ENCODE data around the gene CCDC188. TPM values are rescaled to one million over a fixed set of nuclear protein-coding genes. Genes with fewer than 3 reads are reported as not detected.

Gene CCDC188
- polyA plus RNA-seq, 1 experiment: 6.5 TPM

DNA sequence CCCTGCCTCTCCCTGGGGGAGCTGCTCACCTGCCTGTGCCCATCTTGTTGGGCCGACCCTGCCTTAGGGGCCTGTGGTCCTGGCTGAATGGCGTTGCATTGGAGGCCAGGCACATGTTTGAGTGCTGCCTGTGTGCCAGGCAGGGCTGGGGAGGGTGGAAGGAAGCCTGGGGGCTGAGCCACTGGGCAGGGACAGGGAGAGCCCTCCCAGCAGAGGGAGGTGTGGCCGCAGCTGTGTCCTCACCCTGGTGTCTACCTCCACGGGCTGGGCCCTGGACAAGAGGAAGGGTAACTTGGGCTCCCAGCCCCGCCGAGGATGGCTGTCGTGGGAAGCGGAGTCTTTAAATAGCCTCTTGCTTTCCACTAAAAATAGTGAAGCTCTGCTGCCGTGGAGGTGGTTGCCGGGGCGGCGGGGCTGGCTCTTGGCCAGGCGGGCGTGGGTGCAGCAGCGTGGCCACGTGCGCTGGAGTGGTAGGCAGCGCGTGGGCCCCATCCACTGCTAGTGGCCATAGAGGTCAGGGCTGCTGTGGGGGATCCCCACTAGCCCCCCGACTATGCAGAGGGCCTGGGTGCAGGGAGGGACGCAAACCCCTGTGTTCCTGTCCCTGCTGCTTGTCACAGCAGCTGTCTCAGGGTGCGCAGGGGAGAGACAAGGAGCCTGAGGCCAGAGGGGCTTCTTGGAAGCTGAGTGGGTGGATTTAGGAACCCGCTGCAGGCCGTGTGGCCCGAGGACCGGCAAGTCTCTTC lies 13.0 kb downstream of the CCDC188 start:
- Histone ChIP-seq H3K27me3 (ENCODE audit: control insufficient read depth, insufficient read depth, low read length) (no peaks in the 10 kb centered on the region), H3K4me3 (ENCODE audit: low read depth, low read length) (no peak overlapping the region), H3K36me3 (ENCODE audit: control insufficient read depth, insufficient read depth, low read length) (peaks cover 8% of the 10 kb centered on the region)
- TF ChIP-seq, protein P1, sequence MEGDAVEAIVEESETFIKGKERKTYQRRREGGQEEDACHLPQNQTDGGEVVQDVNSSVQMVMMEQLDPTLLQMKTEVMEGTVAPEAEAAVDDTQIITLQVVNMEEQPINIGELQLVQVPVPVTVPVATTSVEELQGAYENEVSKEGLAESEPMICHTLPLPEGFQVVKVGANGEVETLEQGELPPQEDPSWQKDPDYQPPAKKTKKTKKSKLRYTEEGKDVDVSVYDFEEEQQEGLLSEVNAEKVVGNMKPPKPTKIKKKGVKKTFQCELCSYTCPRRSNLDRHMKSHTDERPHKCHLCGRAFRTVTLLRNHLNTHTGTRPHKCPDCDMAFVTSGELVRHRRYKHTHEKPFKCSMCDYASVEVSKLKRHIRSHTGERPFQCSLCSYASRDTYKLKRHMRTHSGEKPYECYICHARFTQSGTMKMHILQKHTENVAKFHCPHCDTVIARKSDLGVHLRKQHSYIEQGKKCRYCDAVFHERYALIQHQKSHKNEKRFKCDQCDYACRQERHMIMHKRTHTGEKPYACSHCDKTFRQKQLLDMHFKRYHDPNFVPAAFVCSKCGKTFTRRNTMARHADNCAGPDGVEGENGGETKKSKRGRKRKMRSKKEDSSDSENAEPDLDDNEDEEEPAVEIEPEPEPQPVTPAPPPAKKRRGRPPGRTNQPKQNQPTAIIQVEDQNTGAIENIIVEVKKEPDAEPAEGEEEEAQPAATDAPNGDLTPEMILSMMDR (IDR thresholded peaks at IDR 0.05; ENCODE audit: insufficient read depth, low read depth, low read length): no peak
- CTCF ChIA-PET: interaction anchor here (1.3 to 1.5 kb wide), 2 partner anchors 13 to 19 kb away, joined by 4 to 6 read pairs; no protein-coding TSS in a partner anchor
- DNase-seq (ENCODE audit: low read depth): no peak
- POLR2A ChIA-PET: no interaction called here

- no peaks in the 10 kb centered on the region for H3K27me3 ChIP-seq (ENCODE audit: control insufficient read depth, insufficient read depth, low read length)
- CTCF ChIA-PET: interaction anchor here (1.5 kb wide), 1 partner anchor 20 kb away, joined by 6 read pairs; no protein-coding TSS in a partner anchor
- peaks cover 6% of the 10 kb centered on the region for H3K36me3 ChIP-seq (ENCODE audit: control insufficient read depth, insufficient read depth, low read length)
- POLR2A ChIA-PET: no interaction called here
- H3K4me3 ChIP-seq (ENCODE audit: low read depth, low read length): no peak overlapping the region
- TF ChIP-seq, protein P1 (IDR thresholded peaks at IDR 0.05; ENCODE audit: insufficient read depth, low read depth, low read length): no peak
- DNase-seq (ENCODE audit: low read depth): no peak
Observed at GRCh38 chr22:20137113-20137512, 13.7 kb downstream of the CCDC188 start.

DNA sequence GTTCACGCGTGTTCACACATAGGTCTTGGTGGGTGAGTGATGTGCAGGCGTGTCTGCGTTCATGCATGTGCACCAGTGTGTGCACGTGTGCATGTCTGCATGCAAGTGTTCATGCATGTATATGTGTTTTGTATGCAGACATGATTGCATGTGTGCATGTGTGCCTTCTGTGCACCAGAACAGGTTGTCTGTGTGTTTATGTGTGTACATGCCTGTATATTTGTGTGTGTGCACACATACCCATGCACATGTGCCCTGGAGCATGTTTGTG lies 14.3 kb downstream of the CCDC188 start:
- no peak overlapping the region for H3K4me3 ChIP-seq (ENCODE audit: low read depth, low read length)
- ChIA-PET CTCF (no interaction called here), POLR2A (no interaction called here)
- H3K27me3 ChIP-seq (ENCODE audit: control insufficient read depth, insufficient read depth, low read length): no peaks in the 10 kb centered on the region
- TF ChIP-seq, protein P1 (IDR thresholded peaks at IDR 0.05; ENCODE audit: insufficient read depth, low read depth, low read length): no peak
- peaks cover 5% of the 10 kb centered on the region for H3K36me3 ChIP-seq (ENCODE audit: control insufficient read depth, insufficient read depth, low read length)
- DNase-seq (ENCODE audit: low read depth): no peak

DNA sequence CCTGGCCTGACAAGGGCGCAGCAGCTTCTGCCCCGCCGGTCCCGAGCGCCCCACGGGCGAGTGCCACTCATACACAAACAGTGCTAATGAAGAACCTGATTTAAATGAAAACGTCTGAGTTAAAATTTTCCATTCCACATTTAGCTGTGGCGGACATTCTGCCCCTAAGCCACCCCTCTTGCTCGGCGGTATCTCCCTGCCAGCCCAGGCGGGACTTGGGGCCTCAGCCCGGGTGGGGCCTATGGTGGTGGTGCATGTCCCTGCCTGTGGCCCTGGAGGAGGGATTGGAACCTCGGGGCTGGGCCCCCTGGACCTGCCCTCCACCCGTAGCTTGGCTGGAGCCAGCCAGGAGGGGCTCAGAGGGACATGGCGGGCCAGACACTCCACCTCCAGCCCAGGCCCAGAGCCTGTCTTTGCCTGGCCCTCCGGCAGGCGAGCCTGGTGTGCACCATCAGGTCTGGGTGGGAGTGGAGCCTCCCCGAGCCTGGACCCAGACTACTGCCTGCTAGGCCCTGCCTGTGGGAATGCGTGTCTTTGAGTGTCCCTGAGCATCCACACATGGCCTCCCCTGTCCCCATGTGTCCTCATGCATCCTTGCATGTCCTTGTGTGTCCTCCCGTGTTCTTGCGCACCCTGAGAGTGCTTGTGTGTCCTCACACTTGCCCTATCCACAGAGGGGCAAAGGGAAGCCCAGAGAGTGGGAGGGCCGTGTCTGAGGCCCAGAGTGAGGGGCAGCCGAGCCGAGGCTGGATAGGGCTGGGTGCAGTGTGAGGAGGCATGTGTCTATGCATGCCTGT lies 14.9 kb downstream of the CCDC188 start:
- H3K27me3 ChIP-seq (ENCODE audit: control insufficient read depth, insufficient read depth, low read length): no peaks in the 10 kb centered on the region
- CTCF ChIA-PET: no interaction called here
- POLR2A ChIA-PET: no interaction called here
- no peak overlapping the region for H3K4me3 ChIP-seq (ENCODE audit: low read depth, low read length)
- peaks cover 5% of the 10 kb centered on the region for H3K36me3 ChIP-seq (ENCODE audit: control insufficient read depth, insufficient read depth, low read length)
- DNase-seq (ENCODE audit: low read depth): no peak
- TF ChIP-seq, protein P1 (IDR thresholded peaks at IDR 0.05; ENCODE audit: insufficient read depth, low read depth, low read length): no peak

- Histone ChIP-seq H3K36me3 (ENCODE audit: control insufficient read depth, insufficient read depth, low read length) (peaks cover 5% of the 10 kb centered on the region), H3K27me3 (ENCODE audit: control insufficient read depth, insufficient read depth, low read length) (no peaks in the 10 kb centered on the region), H3K4me3 (ENCODE audit: low read depth, low read length) (no peak overlapping the region)
- POLR2A ChIA-PET: no interaction called here
- TF ChIP-seq, protein P1 (IDR thresholded peaks at IDR 0.05; ENCODE audit: insufficient read depth, low read depth, low read length): no peak
- CTCF ChIA-PET: no interaction called here
- DNase-seq (ENCODE audit: low read depth): no peak
Observed at GRCh38 chr22:20135265-20135664, 15.6 kb downstream of the CCDC188 start.

Measured in BJ (cell line).